Body of pancreas (tissue), 4 donors: ENCODE data around the gene ARID3A. TPM values are rescaled to one million over a fixed set of nuclear protein-coding genes. Genes with fewer than 3 reads are reported as not detected.
A peak's percentile ranks its signal among the peaks of the same experiment; 100 is the strongest.

ENCODE experiments used
- ATAC-seq: fragments of 150-250 bp; one replicate; pipeline ENCODE4 v1.9.1; 2016
- DNase-seq, 4 donors: peaks; one replicate each; pipeline ENCODE4 v3.0.0-alpha.2; 2019
- H3K27ac ChIP-seq, 4 donors: fragments of 200-600 bp; sonication (generic); 1 replicate in 3 of 4; 2 replicates in 1 of 4; pipeline versions ENCODE4 v1.5.1 to v1.6.1; 2016 to 2019; ENCODE audit warnings: mild to moderate bottlenecking in 1 of 4, mixed read lengths in 1 of 4, moderate library complexity in 1 of 4
- H3K27me3 ChIP-seq, 2 donors: fragments of 200-600 bp; sonication (generic); one replicate each; pipeline ENCODE4 v1.6.0; 2016; ENCODE audit warnings: mild to moderate bottlenecking in 1 of 2
- H3K36me3 ChIP-seq, 2 donors: fragments of 200-600 bp; sonication (generic); replicated peaks in 1 of 2; 2 replicates each; pipeline ENCODE4 v1.5.1; 2016; ENCODE audit warnings: low read depth in 2 of 2; ENCODE audit not compliant: insufficient read depth in 1 of 2
- H3K4me1 ChIP-seq: fragments of 200-600 bp; sonication (generic); one replicate; pipeline ENCODE4 v1.6.0; 2016
- H3K4me3 ChIP-seq, 2 donors: fragments of 200-600 bp; sonication (generic); 1 replicate in 1 of 2; 2 replicates in 1 of 2; pipeline ENCODE4 v1.5.1; 2016 to 2019
- H3K9me3 ChIP-seq, 3 donors: fragments of 200-600 bp; sonication (generic); 1 replicate in 2 of 3; 2 replicates in 1 of 3; pipeline ENCODE4 v1.5.1; 2016
- CTCF ChIP-seq, 7 experiments: fragments of 450-650 bp in 4 of 7; fragments of 200-600 bp in 3 of 7; sonication (generic) in 3 of 7; IDR thresholded peaks; one replicate each; pipeline ENCODE4 v1.5.1; 2016 to 2019; ENCODE audit warnings: antibody characterized with exemption in 7 of 7
- POLR2A ChIP-seq, 3 donors: fragments of 450-650 bp; IDR thresholded peaks; one replicate each; pipeline ENCODE4 v1.6.1; 2016; ENCODE audit warnings: antibody characterized with exemption in 3 of 3, mild to moderate bottlenecking in 2 of 3
- WGBS, 2 donors: methylation state at CpG; one replicate each; pipeline ENCODE4 v1.1.5; 2017; 5-methylcytosine and 5-hydroxymethylcytosine counted together
- intact Hi-C: fragments of 100-400 bp; cut with DNase I; formaldehyde crosslinking; loops from one replicate; pipeline ENCODE4 v1.15.1; 2023
- total RNA-seq, 2 donors: library from RNA; depleted of rRNA; stranded (reverse); fragments of >200 nt; gene quantifications; one replicate each; pipeline ENCODE4 v1.1.0, GENCODE V29; 2016

Gene ARID3A
- total RNA-seq, 2 donors from 2014 or later = 3.1 to 5.9 TPM

- no peak for ATAC-seq
- intact Hi-C loops = no loop called here
- Histone ChIP-seq H3K36me3 (no peaks in the 10 kb centered on the region), H3K9me3 (no peaks in the 10 kb centered on the region), H3K4me3 (no peak overlapping the region), H3K4me1 (peaks cover 28% of the 10 kb centered on the region), H3K27ac (no peak overlapping the region), H3K27me3 (no peaks in the 10 kb centered on the region)
- 86 to 96% methylated on average over 10 to 20 of the region's 25 CpGs for WGBS, 2 donors
- TF ChIP-seq POLR2A (IDR thresholded peaks at IDR 0.05) (no peak), CTCF (IDR thresholded peaks at IDR 0.05) (no peak)
- no peak for DNase-seq
Observed at GRCh38 chr19:948842-949496, 23.1 kb downstream of the ARID3A start.

GRCh38 chr19:950352-951066 lies 24.7 kb downstream of the ARID3A start:
- H3K27me3 ChIP-seq = no peaks in the 10 kb centered on the region
- H3K9me3 ChIP-seq = no peaks in the 10 kb centered on the region
- TF ChIP-seq CTCF (IDR thresholded peaks at IDR 0.05) (no peak), POLR2A (IDR thresholded peaks at IDR 0.05) (no peak)
- H3K27ac ChIP-seq = no peak overlapping the region
- 84 to 90% methylated on average over 16 to 17 of the region's 17 CpGs for WGBS, 2 donors
- DNase-seq (no peak), ATAC-seq (no peak)
- H3K4me1 ChIP-seq = peaks cover 38% of the 10 kb centered on the region
- H3K4me3 ChIP-seq = no peak overlapping the region
- intact Hi-C loops = no loop called here
- H3K36me3 ChIP-seq = no peaks in the 10 kb centered on the region

GRCh38 chr19:952049-952679 lies 26.3 kb downstream of the ARID3A start:
- WGBS, 2 donors = 60 to 65% methylated on average over 12 to 14 of the region's 14 CpGs
- intact Hi-C loops = no loop called here
- DNase-seq = no peak
- H3K9me3 ChIP-seq = no peaks in the 10 kb centered on the region
- no peaks in the 10 kb centered on the region for H3K36me3 ChIP-seq
- H3K4me1 ChIP-seq = peaks cover 48% of the 10 kb centered on the region
- peak overlapping the region in 3 of 4 donors; percentile 67 to 84 (median 77) for H3K27ac ChIP-seq
- H3K27me3 ChIP-seq = no peaks in the 10 kb centered on the region
- ATAC-seq = no peak
- H3K4me3 ChIP-seq = no peak overlapping the region
- no peak for TF ChIP-seq CTCF (IDR thresholded peaks at IDR 0.05)
- no peak for TF ChIP-seq POLR2A (IDR thresholded peaks at IDR 0.05)

- peaks cover 53% of the 10 kb centered on the region for H3K4me1 ChIP-seq
- ATAC-seq (peak; percentile 60), DNase-seq (peak; percentile 47 to 64 (median 62))
- no peaks in the 10 kb centered on the region for H3K27me3 ChIP-seq
- TF ChIP-seq CTCF (IDR thresholded peaks at IDR 0.05) = no peak
- TF ChIP-seq POLR2A (IDR thresholded peaks at IDR 0.05) = peak in 1 of 3 donors; percentile 49
- H3K36me3 ChIP-seq = no peaks in the 10 kb centered on the region
- intact Hi-C loops = no loop called here
- no peaks in the 10 kb centered on the region for H3K9me3 ChIP-seq
- WGBS, 2 donors = 0 to 12% methylated on average over 7 to 21 of the region's 21 CpGs
- no peak overlapping the region for H3K4me3 ChIP-seq
- H3K27ac ChIP-seq = peak overlapping the region; percentile 36 to 84 (median 72)
Observed at GRCh38 chr19:952680-953444, 27.0 kb downstream of the ARID3A start.
